Progenitor cell of endocrine pancreas (in vitro differentiated cells): Measurements from ENCODE around the gene NRAS. TPM values are rescaled to one million over a fixed set of nuclear protein-coding genes. Genes with fewer than 3 reads are reported as not detected.

ENCODE experiments used
- DNase-seq: peaks from one replicate; pipeline ENCODE4 v3.0.0; 2021; ENCODE audit warnings: low spot score; ENCODE audit not compliant: unreplicated experiment
- H3K27ac Mint-ChIP-seq: 2 replicates; pipeline ENCODE4 v1.8.0; 2021; ENCODE audit warnings: mild to moderate bottlenecking, moderate library complexity, mixed read lengths
- H3K27me3 Mint-ChIP-seq: 2 replicates; pipeline ENCODE4 v1.8.0; 2021; ENCODE audit warnings: mixed read lengths
- H3K36me3 Mint-ChIP-seq: 2 replicates; pipeline ENCODE4 v1.8.0; 2022; ENCODE audit warnings: mixed read lengths; ENCODE audit not compliant: insufficient read depth
- H3K4me1 Mint-ChIP-seq: 2 replicates; pipeline ENCODE4 v1.8.0; 2021; ENCODE audit warnings: low read depth, mixed read lengths
- H3K4me3 Mint-ChIP-seq: 2 replicates; pipeline ENCODE4 v1.8.0; 2021; ENCODE audit warnings: low read depth, mild to moderate bottlenecking, moderate library complexity, mixed read lengths
- H3K9me3 Mint-ChIP-seq: 2 replicates; pipeline ENCODE4 v1.8.0; 2021; ENCODE audit warnings: low read depth, mixed read lengths
- CTCF ChIP-seq: fragments of 200-600 bp; sonication (generic); IDR thresholded peaks from one replicate; pipeline ENCODE4 v1.5.0; 2021; ENCODE audit warnings: antibody characterized with exemption, mild to moderate bottlenecking; ENCODE audit not compliant: unreplicated experiment
- total RNA-seq: library from RNA; stranded (reverse); gene quantifications from 2 replicates; pipeline ENCODE4 v1.2.1, GENCODE V29; 2021

NRAS gene
- total RNA-seq, 1 donor from 2014 or later: 59.1 TPM

- peaks cover 23% of the 10 kb centered on the region for H3K36me3 Mint-ChIP-seq
- peaks cover 6% of the 10 kb centered on the region for H3K4me1 Mint-ChIP-seq
- TF ChIP-seq CTCF: no peak
- no peaks in the 10 kb centered on the region for H3K9me3 Mint-ChIP-seq
- no peak overlapping the region for H3K4me3 Mint-ChIP-seq
- no peak for DNase-seq
- no peak overlapping the region for H3K27ac Mint-ChIP-seq
- no peaks in the 10 kb centered on the region for H3K27me3 Mint-ChIP-seq
These were observed 2.3 kb upstream of the NRAS start for GRCh38 chr1:114718661-114719423.

- DNase-seq: no peak
- TF ChIP-seq CTCF: no peak
- Mint-ChIP-seq H3K4me3 (peak overlapping the region; percentile 99), H3K4me1 (peaks cover 6% of the 10 kb centered on the region), H3K27ac (peak overlapping the region; percentile 99), H3K9me3 (no peaks in the 10 kb centered on the region), H3K27me3 (no peaks in the 10 kb centered on the region), H3K36me3 (peaks cover 16% of the 10 kb centered on the region)
These were observed 643 bp downstream of the NRAS start for GRCh38 chr1:114715952-114716303.

- Mint-ChIP-seq H3K27me3 (no peaks in the 10 kb centered on the region), H3K4me3 (no peak overlapping the region), H3K27ac (no peak overlapping the region), H3K36me3 (peaks cover 11% of the 10 kb centered on the region), H3K9me3 (no peaks in the 10 kb centered on the region), H3K4me1 (peaks cover 6% of the 10 kb centered on the region)
- no peak for DNase-seq
- no peak for TF ChIP-seq CTCF
These were observed 3.6 kb downstream of the NRAS start for GRCh38 chr1:114712977-114713376.

- no peaks in the 10 kb centered on the region for H3K9me3 Mint-ChIP-seq
- peak overlapping the region; percentile 79 for H3K27ac Mint-ChIP-seq
- H3K36me3 Mint-ChIP-seq: peaks cover 17% of the 10 kb centered on the region
These were observed 6.2 kb downstream of the NRAS start for GRCh38 chr1:114710360-114710759.

GRCh38 chr1:114707604-114708003 lies 9.0 kb downstream of the NRAS start:
- Mint-ChIP-seq H3K9me3 (no peaks in the 10 kb centered on the region), H3K27me3 (no peaks in the 10 kb centered on the region), H3K4me3 (no peak overlapping the region), H3K4me1 (no peaks in the 10 kb centered on the region), H3K27ac (no peak overlapping the region), H3K36me3 (peaks cover 14% of the 10 kb centered on the region)
- no peak for DNase-seq
- TF ChIP-seq CTCF: no peak

More at GRCh38 chr1:114710360-114710759, 6.2 kb downstream of the NRAS start:
- Mint-ChIP-seq H3K4me1 (no peaks in the 10 kb centered on the region), H3K4me3 (no peak overlapping the region), H3K27me3 (no peaks in the 10 kb centered on the region)
- no peak for DNase-seq
- TF ChIP-seq CTCF: no peak
